Panc1 (cell line): Measurements from ENCODE around the gene NSD1.

Experiments
- CTCF ChIP-seq: fragments of 450-650 bp; IDR thresholded peaks from 2 replicates; pipeline ENCODE4 v1.5.1; 2017; ENCODE audit warnings: mild to moderate bottlenecking
- REST ChIP-seq, 2 experiments: IDR thresholded peaks; 2 replicates each; pipeline ENCODE4 v1.6.1; 2011 to 2012; ENCODE audit warnings: low read depth in 2 of 2, control low read depth in 1 of 2, low read length in 1 of 2, mild to moderate bottlenecking in 1 of 2, moderate library complexity in 1 of 2; ENCODE audit not compliant: insufficient read depth in 1 of 2

- TF ChIP-seq CTCF (no peak), REST (IDR thresholded peaks at IDR 0.05; ENCODE audit: insufficient read depth in 1 of 2, low read depth in 2 of 2, low read length in 1 of 2) (no peak)
Observed at GRCh38 chr5:177098470-177099141, 35.0 kb upstream of the NSD1 start.
